ENCODE measurements around the gene DEDD2.

DEDD2 gene

DNA sequence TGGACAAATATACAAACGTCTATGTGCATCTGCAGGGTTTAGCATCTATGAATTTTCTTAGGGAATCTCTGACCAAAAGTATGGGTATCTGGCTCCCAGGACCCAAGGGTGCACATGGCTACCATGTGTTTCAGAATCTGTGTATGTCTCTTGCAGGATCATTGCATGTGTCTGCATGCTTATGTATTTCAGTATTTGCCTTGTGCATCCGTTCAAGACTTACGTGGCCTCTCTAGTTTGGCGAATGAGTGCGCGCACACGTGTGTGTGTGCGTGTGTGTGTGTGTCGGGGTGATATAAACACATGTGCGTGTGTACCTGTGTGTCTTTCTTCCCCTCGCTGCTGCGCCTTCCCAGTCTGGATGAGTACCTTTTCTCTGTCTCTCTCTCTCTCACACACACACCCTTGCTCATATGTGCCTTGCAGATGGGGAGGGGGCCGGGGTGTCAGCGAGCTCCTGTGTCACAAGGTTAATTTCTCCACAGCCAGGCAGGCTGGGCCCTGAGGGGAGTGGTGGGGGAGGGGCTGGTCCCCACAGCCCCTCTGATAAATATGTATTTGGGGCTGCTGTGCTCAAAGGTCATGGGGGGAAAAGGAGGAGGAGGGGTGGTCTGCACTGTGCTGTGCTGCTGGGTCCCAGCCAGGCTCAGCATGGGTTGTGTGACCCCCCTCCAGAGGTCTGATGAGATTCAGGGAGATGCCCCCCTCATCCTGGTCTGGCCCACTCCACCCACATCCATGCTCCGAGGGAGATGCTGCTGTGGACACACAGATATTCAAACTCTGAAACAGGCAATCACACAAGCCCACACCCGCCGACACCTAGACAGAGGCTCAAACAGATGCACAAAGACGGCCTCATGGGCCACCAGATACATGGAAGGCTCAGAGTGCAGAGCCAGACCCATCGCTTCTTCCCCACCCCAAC lies 47.7 kb downstream of the DEDD2 start:
- TF ChIP-seq GATA1 (IDR thresholded peaks at IDR 0.05; ENCODE audit: low read depth, low read length), result no peak
- no peak for DNase-seq

- no peak for DNase-seq
- TF ChIP-seq GATA1 (IDR thresholded peaks at IDR 0.05; ENCODE audit: low read depth, low read length), result no peak
- no peak for TF ChIP-seq POLR2A (IDR thresholded peaks at IDR 0.05; ENCODE audit: low read length)
Observed at GRCh38 chr19:42168206-42168605, 49.3 kb downstream of the DEDD2 start.

DNA sequence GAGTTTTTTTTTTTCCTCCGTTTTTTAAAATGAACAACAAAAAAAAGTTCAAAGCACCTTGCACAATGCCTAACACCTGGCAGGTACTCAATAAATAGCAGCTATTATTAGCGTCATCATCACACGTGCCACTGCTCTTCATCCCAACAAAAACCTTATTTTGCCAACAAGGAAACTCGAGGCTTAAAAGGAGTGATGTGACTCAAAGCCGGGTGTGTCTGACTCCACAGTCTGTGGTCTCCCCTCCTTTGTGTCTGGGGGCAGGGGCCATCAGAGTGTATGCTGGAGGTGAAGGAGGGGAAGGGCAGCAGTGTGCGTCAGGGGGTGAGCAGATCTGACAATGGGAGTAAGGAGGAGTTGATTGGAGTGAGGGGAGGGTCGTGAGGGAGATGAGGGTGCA lies 51.2 kb downstream of the DEDD2 start:
- TF ChIP-seq GATA1 (IDR thresholded peaks at IDR 0.05; ENCODE audit: low read depth, low read length) (no peak), POLR2A (IDR thresholded peaks at IDR 0.05; ENCODE audit: low read length) (no peak)
- no peak for DNase-seq

DNA sequence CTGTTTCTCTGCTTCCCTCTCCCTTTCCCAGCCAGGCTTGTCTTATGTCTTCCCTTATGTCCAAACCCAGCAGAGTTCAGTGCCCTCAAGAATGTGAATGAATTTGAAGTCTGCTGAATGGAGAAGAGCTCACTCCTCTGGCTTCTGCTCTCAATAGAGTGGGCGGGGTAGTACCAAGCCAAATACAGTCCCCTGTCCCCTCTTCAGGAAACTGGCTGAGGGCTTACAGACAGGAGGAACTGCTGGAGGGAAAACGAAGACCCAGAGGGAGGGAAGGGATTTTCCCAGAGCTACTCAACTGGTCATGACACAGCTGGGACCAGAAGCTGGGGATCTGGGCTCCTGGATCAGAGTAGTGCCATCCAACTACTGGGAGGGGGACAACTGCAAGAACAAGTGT lies 52.3 kb downstream of the DEDD2 start:
- DNase-seq, result no peak
- TF ChIP-seq GATA1 (IDR thresholded peaks at IDR 0.05; ENCODE audit: low read depth, low read length) (no peak), POLR2A (IDR thresholded peaks at IDR 0.05; ENCODE audit: low read length) (no peak)

- no peak for TF ChIP-seq POLR2A (IDR thresholded peaks at IDR 0.05; ENCODE audit: low read length)
- TF ChIP-seq GATA1 (IDR thresholded peaks at IDR 0.05; ENCODE audit: low read depth, low read length), result no peak
- no peak for DNase-seq
Observed at GRCh38 chr19:42161616-42162263, 55.7 kb downstream of the DEDD2 start.

- DNase-seq, result no peak
- no peak for TF ChIP-seq POLR2A (IDR thresholded peaks at IDR 0.05; ENCODE audit: low read length)
- no peak for TF ChIP-seq GATA1 (IDR thresholded peaks at IDR 0.05; ENCODE audit: low read depth, low read length)
Observed at GRCh38 chr19:42159942-42160341, 57.5 kb downstream of the DEDD2 start.

- no peak for DNase-seq
- TF ChIP-seq POLR2A (IDR thresholded peaks at IDR 0.05; ENCODE audit: low read length), result no peak
- no peak for TF ChIP-seq GATA1 (IDR thresholded peaks at IDR 0.05; ENCODE audit: low read depth, low read length)
Observed at GRCh38 chr19:42158926-42159325, 58.6 kb downstream of the DEDD2 start.

- DNase-seq, result no peak
- TF ChIP-seq GATA1 (IDR thresholded peaks at IDR 0.05; ENCODE audit: low read depth, low read length) (no peak), POLR2A (IDR thresholded peaks at IDR 0.05; ENCODE audit: low read length) (no peak)
Observed at GRCh38 chr19:42156571-42156970, 60.9 kb downstream of the DEDD2 start.

GRCh38 chr19:42155796-42156195 lies 61.7 kb downstream of the DEDD2 start:
- DNase-seq, result no peak

DNA sequence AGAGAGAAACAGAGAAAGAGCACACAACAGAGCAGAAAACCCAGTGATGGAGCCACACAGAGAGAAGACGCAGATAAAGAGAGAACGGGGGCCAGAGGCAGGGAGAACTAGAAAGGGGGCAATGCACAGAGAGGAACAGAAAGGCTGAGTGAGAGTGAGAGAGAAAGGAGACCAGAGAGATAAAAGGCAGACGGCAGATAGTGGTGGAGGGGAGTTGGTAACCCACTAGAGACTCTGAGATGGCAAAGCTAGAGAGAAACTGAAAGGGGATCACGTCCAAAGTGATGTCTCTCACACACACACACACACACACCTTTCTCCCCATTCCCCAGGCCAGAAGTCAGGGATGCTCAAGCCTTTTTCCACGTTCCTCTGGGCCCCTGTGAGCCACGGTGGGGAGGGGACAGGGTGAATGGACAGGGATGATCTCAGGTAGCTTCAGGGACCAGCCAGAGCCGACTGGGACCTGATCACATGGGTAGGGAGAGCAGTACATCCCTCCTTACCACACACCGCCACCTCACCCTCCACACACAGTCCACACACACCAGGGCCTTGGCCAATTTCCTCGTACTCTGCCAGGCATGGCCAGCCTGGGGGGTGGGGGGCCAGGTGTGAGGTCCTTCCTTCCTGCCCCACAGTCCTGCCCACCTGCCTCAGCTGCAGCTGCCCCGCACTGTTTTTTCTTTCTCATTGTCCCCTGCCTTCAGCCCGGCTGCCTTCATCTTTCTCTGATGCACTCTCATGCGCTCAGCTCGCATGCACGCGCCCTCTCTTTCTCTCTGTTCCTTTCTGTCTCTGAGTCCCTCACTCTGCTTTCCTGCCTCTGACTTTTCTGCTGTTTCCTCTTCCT lies 62.8 kb downstream of the DEDD2 start:
- TF ChIP-seq GATA1 (IDR thresholded peaks at IDR 0.05; ENCODE audit: low read depth, low read length) (no peak), POLR2A (IDR thresholded peaks at IDR 0.05; ENCODE audit: low read length) (no peak)
- no peak for DNase-seq

More at GRCh38 chr19:42155796-42156195, 61.7 kb downstream of the DEDD2 start:
- no peak for TF ChIP-seq GATA1 (IDR thresholded peaks at IDR 0.05; ENCODE audit: low read depth, low read length)
- TF ChIP-seq POLR2A (IDR thresholded peaks at IDR 0.05; ENCODE audit: low read length), result no peak

- no peak for DNase-seq
- TF ChIP-seq POLR2A (IDR thresholded peaks at IDR 0.05; ENCODE audit: low read length) (no peak), GATA1 (IDR thresholded peaks at IDR 0.05; ENCODE audit: low read depth, low read length) (no peak)
Observed at GRCh38 chr19:42153672-42154433, 63.6 kb downstream of the DEDD2 start.

- no peak for DNase-seq
- no peak for TF ChIP-seq GATA1 (IDR thresholded peaks at IDR 0.05; ENCODE audit: low read depth, low read length)
- no peak for TF ChIP-seq POLR2A (IDR thresholded peaks at IDR 0.05; ENCODE audit: low read length)
Observed at GRCh38 chr19:42152910-42153671, 64.4 kb downstream of the DEDD2 start.

Measured in erythroblast (primary cell).